A549 (cell line): ENCODE data around the gene OR12D2. TPM values are rescaled to one million over a fixed set of nuclear protein-coding genes. Genes with fewer than 3 reads are reported as not detected.
A peak's percentile ranks its signal among the peaks of the same experiment; 100 is the strongest.
"Not testable (repeated sequence)": the region's sequence is repeated elsewhere in the genome, so short reads cannot be mapped to it uniquely, and the experiment has no call there.

ENCODE experiments used
- ATAC-seq, 2 experiments: fragments of 200-7000 bp in 1 of 2; fragments of >200 bp in 1 of 2; cut with Nextera tagmentation in 1 of 2; cut with Tn5 transposase in 1 of 2; 3 replicates each; pipeline versions ENCODE4 v1.8.0 to v1.9.1; 2018 to 2020; ENCODE audit warnings: mild to moderate bottlenecking in 1 of 2, moderate library complexity in 1 of 2
- CTCF ChIA-PET: fragments of 300-600 bp; sonication (Branson Sonifier 250); formaldehyde crosslinking; extraction: SDS; loops from one replicate; lab custom pipeline; 2021; ENCODE audit warnings: antibody characterized with exemption, inconsistent platforms; lab: Yijun Ruan, JAX
- POLR2A ChIA-PET: fragments of 350-600 bp; formaldehyde crosslinking; extraction: SDS; loops from one replicate; lab custom pipeline; 2021; ENCODE audit warnings: antibody characterized with exemption, inconsistent platforms; lab: Yijun Ruan, JAX
- DNase-seq, 2 experiments: peaks; one replicate each; pipeline versions ENCODE4 v3.0.0 to v3.0.0-alpha.2; 2011 to 2016; ENCODE audit warnings: low read depth in 1 of 2, low spot score in 1 of 2
- FAIRE-seq: peaks from 2 replicates; lab custom pipeline; 2011; peaks lifted over from hg19 to GRCh38; lab: Jason Lieb, UNC
- H3K27ac ChIP-seq, 2 experiments: fragments of >200 bp; sonication (Bioruptor Twin); formaldehyde crosslinking; 3 replicates each; pipeline ENCODE4 v1.5.1; 2016 to 2017
- H3K4me1 ChIP-seq: fragments of >200 bp; sonication (Bioruptor Twin); formaldehyde crosslinking; 3 replicates; pipeline ENCODE4 v1.6.1; 2016
- H3K4me2 ChIP-seq: fragments of >200 bp; sonication (Bioruptor Twin); formaldehyde crosslinking; 3 replicates; pipeline ENCODE4 v1.6.1; 2016
- H3K4me3 ChIP-seq: fragments of >200 bp; sonication (Bioruptor Twin); formaldehyde crosslinking; 3 replicates; pipeline ENCODE4 v1.5.1; 2016
- H3K9me3 ChIP-seq: fragments of >200 bp; sonication (Bioruptor Twin); formaldehyde crosslinking; 3 replicates; pipeline ENCODE4 v1.6.1; 2016
- CEBPB ChIP-seq, 2 experiments: fragments of >200 bp in 1 of 2; sonication (Bioruptor Twin) in 1 of 2; formaldehyde crosslinking in 1 of 2; IDR thresholded peaks; 2 replicates each; pipeline ENCODE4 v1.6.1; 2012 to 2016
- ESRRA ChIP-seq: fragments of 150-350 bp; IDR thresholded peaks from 2 replicates; pipeline ENCODE4 v1.6.1; 2014; ENCODE audit warnings: mild to moderate bottlenecking, low read length, borderline replicate concordance
- FOSB ChIP-seq: fragments of 250-450 bp; sonication (Bioruptor Pico); IDR thresholded peaks from 2 replicates; pipeline ENCODE4 v1.5.0; 2020; ENCODE audit warnings: mild to moderate bottlenecking, moderate library complexity
- HDAC2 ChIP-seq: fragments of 200-600 bp; sonication (generic); IDR thresholded peaks from 2 replicates; pipeline ENCODE4 v1.6.1; 2016
- HEYL ChIP-seq: fragments of 250-450 bp; sonication (Bioruptor Pico); IDR thresholded peaks from 2 replicates; pipeline ENCODE4 v1.8.0; 2021; ENCODE audit warnings: mild to moderate bottlenecking, moderate library complexity
- HOXA7 ChIP-seq: fragments of 250-450 bp; sonication (Bioruptor Pico); IDR thresholded peaks from 2 replicates; pipeline ENCODE4 v1.5.0; 2020; ENCODE audit warnings: mild to moderate bottlenecking, moderate library complexity
- HOXB13 ChIP-seq: fragments of 250-450 bp; sonication (Bioruptor Pico); IDR thresholded peaks from 2 replicates; pipeline ENCODE4 v1.5.0; 2020; ENCODE audit warnings: low read depth, mild to moderate bottlenecking, moderate library complexity
- HOXB5 ChIP-seq: fragments of 250-450 bp; sonication (Bioruptor Pico); IDR thresholded peaks from 2 replicates; pipeline ENCODE4 v1.5.0; 2020; ENCODE audit warnings: mild to moderate bottlenecking, moderate library complexity
- JUN ChIP-seq, 2 experiments: fragments of >200 bp; sonication (Bioruptor Twin); formaldehyde crosslinking; IDR thresholded peaks; 2 replicates in 1 of 2; 3 replicates in 1 of 2; pipeline ENCODE4 v1.6.1; 2016 to 2017
- MAFK ChIP-seq: fragments of 450-650 bp; IDR thresholded peaks from 2 replicates; pipeline ENCODE4 v1.6.1; 2014; ENCODE audit not compliant: partially characterized antibody
- MAZ ChIP-seq: fragments of 150-350 bp; IDR thresholded peaks from 2 replicates; pipeline ENCODE4 v1.6.1; 2014; ENCODE audit warnings: antibody characterized with exemption, low read depth, low read length, borderline replicate concordance
- MYC ChIP-seq: IDR thresholded peaks from 2 replicates; pipeline ENCODE4 v1.6.1; 2012; ENCODE audit warnings: mild to moderate bottlenecking, inconsistent platforms, low read length, improper control_type of control experiment, borderline replicate concordance
- NFE2L2 ChIP-seq: fragments of 150-350 bp; conservative IDR thresholded peaks from 2 replicates; pipeline ENCODE4 v1.6.1; 2014; ENCODE audit warnings: low read length
- NR3C1 ChIP-seq: fragments of >200 bp; sonication (Bioruptor Twin); formaldehyde crosslinking; IDR thresholded peaks from 3 replicates; pipeline ENCODE4 v1.6.1; 2017
- POLR2A ChIP-seq: IDR thresholded peaks from 2 replicates; pipeline ENCODE4 v1.6.1; 2012; ENCODE audit warnings: mild to moderate bottlenecking, low read length
- POLR2AphosphoS2 ChIP-seq: conservative IDR thresholded peaks from 2 replicates; pipeline ENCODE4 v1.6.1; 2012; ENCODE audit warnings: low read length, improper control_type of control experiment, inconsistent platforms
- RAD21 ChIP-seq, 2 experiments: fragments of >200 bp in 1 of 2; sonication (Bioruptor Twin) in 1 of 2; formaldehyde crosslinking in 1 of 2; IDR thresholded peaks in 1 of 2; conservative IDR thresholded peaks in 1 of 2; 2 replicates in 1 of 2; 3 replicates in 1 of 2; pipeline ENCODE4 v1.6.1; 2012 to 2018; ENCODE audit warnings: inconsistent platforms in 1 of 2
- RARB ChIP-seq: fragments of 250-450 bp; sonication (Bioruptor Pico); IDR thresholded peaks from 2 replicates; pipeline ENCODE4 v1.8.0; 2021; ENCODE audit warnings: mild to moderate bottlenecking, moderate library complexity
- SMC3 ChIP-seq: fragments of >200 bp; sonication (Bioruptor Twin); formaldehyde crosslinking; IDR thresholded peaks from 3 replicates; pipeline ENCODE4 v1.6.1; 2018; ENCODE audit warnings: inconsistent platforms
- SREBF2 ChIP-seq: fragments of 450-650 bp; IDR thresholded peaks from 2 replicates; pipeline ENCODE4 v1.6.1; 2014; ENCODE audit warnings: mild to moderate bottlenecking, moderate library complexity
- TFCP2L1 ChIP-seq: fragments of 250-450 bp; sonication (Bioruptor Pico); IDR thresholded peaks from 2 replicates; pipeline ENCODE4 v1.5.0; 2021; ENCODE audit warnings: mild to moderate bottlenecking
- TP53 ChIP-seq: fragments of 250-450 bp; sonication (Bioruptor Pico); IDR thresholded peaks from 2 replicates; pipeline ENCODE4 v1.5.0; 2021; ENCODE audit warnings: mild to moderate bottlenecking, moderate library complexity
- ZFP36 ChIP-seq: fragments of 450-650 bp; IDR thresholded peaks from 2 replicates; pipeline ENCODE4 v1.6.1; 2014; ENCODE audit warnings: borderline replicate concordance; ENCODE audit not compliant: partially characterized antibody
- ZSCAN20 ChIP-seq: fragments of 250-450 bp; sonication (Bioruptor Pico); IDR thresholded peaks from 2 replicates; pipeline ENCODE4 v1.8.0; 2022; ENCODE audit warnings: mild to moderate bottlenecking, moderate library complexity
- WGBS: methylation state at CpG from one replicate; pipeline ENCODE4 v1.1.6; 2017; ENCODE audit errors: missing lambda C conversion rate; 5-methylcytosine and 5-hydroxymethylcytosine counted together
- polyA plus RNA-seq, 4 experiments: library from polyadenylated mRNA; depleted of rRNA in 3 of 4; stranded (reverse); fragments of >200 nt; fragmentation: RNase III in 1 of 4; extraction: RNeasy Plus Mini Kit Qiagen cat#74134 plus additional on column Dnase treatment in 1 of 4; gene quantifications; 2 replicates in 3 of 4; 3 replicates in 1 of 4; pipeline ENCODE4 v1.2.3, GENCODE V29; 2011 to 2017
- TF ChIP-seq, protein P1 (sequence below): fragments of 250-450 bp; sonication (Bioruptor Pico); IDR thresholded peaks from 2 replicates; pipeline ENCODE4 v1.5.0; 2021; ENCODE audit warnings: mild to moderate bottlenecking, moderate library complexity, borderline replicate concordance
- TF ChIP-seq, protein P2 (sequence below): fragments of 250-450 bp; sonication (Bioruptor Pico); IDR thresholded peaks from 2 replicates; pipeline ENCODE4 v1.5.0; 2020; ENCODE audit warnings: low read depth, mild to moderate bottlenecking, moderate library complexity
- TF ChIP-seq, protein P3 (sequence below): IDR thresholded peaks from 2 replicates; pipeline ENCODE4 v1.6.1; 2012
- TF ChIP-seq, protein P4 (sequence below): fragments of 150-350 bp; IDR thresholded peaks from 2 replicates; pipeline ENCODE4 v1.6.1; 2014; ENCODE audit warnings: low read depth, mild to moderate bottlenecking, low read length
- TF ChIP-seq, protein P5 (sequence below): fragments of >200 bp; sonication (Bioruptor Twin); formaldehyde crosslinking; IDR thresholded peaks from 2 replicates; pipeline ENCODE4 v1.6.1; 2016

OR12D2 gene
- polyA plus RNA-seq, 2 of the 4 experiments (the other 2 are of a cell fraction) = not detected

DNA sequence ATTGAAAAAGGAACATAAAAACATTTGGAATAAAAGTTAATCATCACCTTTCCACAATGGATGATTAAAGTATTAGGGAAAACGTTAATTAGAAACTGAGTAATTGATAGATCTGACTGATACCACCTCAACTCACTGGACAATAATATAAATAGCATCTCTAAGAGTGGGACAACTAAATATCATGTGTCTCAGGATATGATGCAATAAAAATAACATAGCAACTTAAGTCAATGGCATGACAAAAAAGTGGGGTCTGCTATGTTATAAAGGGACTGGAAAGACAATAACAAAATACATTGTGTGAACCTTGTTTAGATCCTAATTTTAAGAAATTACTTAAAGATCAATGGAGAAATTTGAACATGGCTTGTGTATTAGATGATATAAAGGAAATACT is 29.6 kb downstream of the OR12D2 start:
- DNase-seq (no peak), ATAC-seq (no peak), FAIRE-seq (no peak)
- POLR2A ChIA-PET = no interaction called here
- TF ChIP-seq NFE2L2 (no peak), SREBF2 (no peak), ZSCAN20 (CRISPR knock-in tag) (no peak), ESRRA (no peak), CEBPB (IDR thresholded peaks at IDR 0.05) (no peak)
- TF ChIP-seq, protein P1, sequence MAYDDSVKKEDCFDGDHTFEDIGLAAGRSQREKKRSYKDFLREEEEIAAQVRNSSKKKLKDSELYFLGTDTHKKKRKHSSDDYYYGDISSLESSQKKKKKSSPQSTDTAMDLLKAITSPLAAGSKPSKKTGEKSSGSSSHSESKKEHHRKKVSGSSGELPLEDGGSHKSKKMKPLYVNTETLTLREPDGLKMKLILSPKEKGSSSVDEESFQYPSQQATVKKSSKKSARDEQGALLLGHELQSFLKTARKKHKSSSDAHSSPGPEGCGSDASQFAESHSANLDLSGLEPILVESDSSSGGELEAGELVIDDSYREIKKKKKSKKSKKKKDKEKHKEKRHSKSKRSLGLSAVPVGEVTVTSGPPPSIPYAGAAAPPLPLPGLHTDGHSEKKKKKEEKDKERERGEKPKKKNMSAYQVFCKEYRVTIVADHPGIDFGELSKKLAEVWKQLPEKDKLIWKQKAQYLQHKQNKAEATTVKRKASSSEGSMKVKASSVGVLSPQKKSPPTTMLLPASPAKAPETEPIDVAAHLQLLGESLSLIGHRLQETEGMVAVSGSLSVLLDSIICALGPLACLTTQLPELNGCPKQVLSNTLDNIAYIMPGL (CRISPR knock-in tag) = no peak
- TF ChIP-seq, protein P2, sequence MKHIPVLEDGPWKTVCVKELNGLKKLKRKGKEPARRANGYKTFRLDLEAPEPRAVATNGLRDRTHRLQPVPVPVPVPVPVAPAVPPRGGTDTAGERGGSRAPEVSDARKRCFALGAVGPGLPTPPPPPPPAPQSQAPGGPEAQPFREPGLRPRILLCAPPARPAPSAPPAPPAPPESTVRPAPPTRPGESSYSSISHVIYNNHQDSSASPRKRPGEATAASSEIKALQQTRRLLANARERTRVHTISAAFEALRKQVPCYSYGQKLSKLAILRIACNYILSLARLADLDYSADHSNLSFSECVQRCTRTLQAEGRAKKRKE = no peak
- Histone ChIP-seq H3K4me1 (no peaks in the 10 kb centered on the region), H3K27ac (no peak overlapping the region), H3K9me3 (no peaks in the 10 kb centered on the region), H3K4me2 (no peak overlapping the region), H3K4me3 (no peak overlapping the region)
- CTCF ChIA-PET = no interaction called here
- WGBS = 0% methylated on average over 1 of the region's 1 CpG

DNA sequence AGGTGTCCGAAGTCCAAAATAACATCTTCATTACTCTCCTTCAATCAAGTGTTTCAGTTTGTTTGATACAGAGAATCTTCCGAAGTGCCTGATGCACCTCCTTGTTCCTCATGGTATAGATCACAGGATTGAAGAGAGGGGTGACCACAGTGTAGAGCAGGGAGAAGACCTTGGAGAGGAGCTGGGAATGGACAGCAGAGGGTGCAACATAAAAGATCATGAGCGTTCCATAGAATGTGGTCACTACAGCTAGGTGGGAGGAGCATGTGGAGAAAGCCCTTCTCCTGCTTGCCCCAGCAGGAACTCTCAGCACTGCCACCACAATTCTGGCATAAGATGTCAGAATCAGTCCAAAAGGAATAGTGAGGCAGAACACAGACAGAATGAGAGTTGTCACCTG is 31.2 kb downstream of the OR12D2 start:
- TF ChIP-seq HOXB13 (CRISPR knock-in tag) (no peak), JUN (IDR thresholded peaks at IDR 0.05) (no peak), HOXB5 (CRISPR knock-in tag) (no peak), CEBPB (IDR thresholded peaks at IDR 0.05) (no peak), HOXA7 (CRISPR knock-in tag) (no peak)
- TF ChIP-seq, protein P3, sequence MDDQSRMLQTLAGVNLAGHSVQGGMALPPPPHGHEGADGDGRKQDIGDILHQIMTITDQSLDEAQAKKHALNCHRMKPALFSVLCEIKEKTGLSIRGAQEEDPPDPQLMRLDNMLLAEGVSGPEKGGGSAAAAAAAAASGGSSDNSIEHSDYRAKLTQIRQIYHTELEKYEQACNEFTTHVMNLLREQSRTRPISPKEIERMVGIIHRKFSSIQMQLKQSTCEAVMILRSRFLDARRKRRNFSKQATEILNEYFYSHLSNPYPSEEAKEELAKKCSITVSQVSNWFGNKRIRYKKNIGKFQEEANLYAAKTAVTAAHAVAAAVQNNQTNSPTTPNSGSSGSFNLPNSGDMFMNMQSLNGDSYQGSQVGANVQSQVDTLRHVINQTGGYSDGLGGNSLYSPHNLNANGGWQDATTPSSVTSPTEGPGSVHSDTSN = no peak
- ATAC-seq (no peak), DNase-seq (peak in 1 of 2 experiments; percentile 3), FAIRE-seq (no peak)
- WGBS = 25% methylated on average over 3 of the region's 3 CpGs
- POLR2A ChIA-PET = no interaction called here
- CTCF ChIA-PET = no interaction called here
- Histone ChIP-seq H3K4me1 (no peaks in the 10 kb centered on the region), H3K4me3 (no peak overlapping the region), H3K27ac (no peak overlapping the region), H3K4me2 (no peak overlapping the region), H3K9me3 (no peaks in the 10 kb centered on the region)

DNA sequence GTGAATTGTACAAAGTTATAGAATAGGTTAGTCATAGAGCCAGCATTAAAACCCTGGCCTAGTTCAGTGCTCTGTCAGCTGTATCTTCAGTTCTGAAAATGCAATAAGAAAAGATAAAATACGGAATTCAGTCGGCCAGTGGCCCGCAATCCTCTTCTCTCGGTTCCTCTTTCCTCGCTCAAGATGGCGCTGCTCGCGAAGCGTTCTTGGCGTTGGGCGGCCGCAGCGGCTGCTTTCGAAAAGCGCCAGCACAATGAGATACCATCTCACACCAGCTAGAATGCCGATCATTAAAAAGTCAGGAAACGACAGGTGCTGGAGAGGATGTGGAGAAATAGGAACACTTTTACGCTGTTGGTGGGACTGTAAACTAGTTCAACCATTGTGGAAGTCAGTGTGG is 41.3 kb downstream of the OR12D2 start:
- H3K4me2 ChIP-seq, POLR2A ChIA-PET, ATAC-seq, H3K4me1 ChIP-seq, CTCF ChIA-PET, H3K27ac ChIP-seq, DNase-seq, H3K9me3 ChIP-seq, FAIRE-seq, H3K4me3 ChIP-seq: not testable (repeated sequence)
- 71% methylated on average over 18 of the region's 18 CpGs for WGBS

DNA sequence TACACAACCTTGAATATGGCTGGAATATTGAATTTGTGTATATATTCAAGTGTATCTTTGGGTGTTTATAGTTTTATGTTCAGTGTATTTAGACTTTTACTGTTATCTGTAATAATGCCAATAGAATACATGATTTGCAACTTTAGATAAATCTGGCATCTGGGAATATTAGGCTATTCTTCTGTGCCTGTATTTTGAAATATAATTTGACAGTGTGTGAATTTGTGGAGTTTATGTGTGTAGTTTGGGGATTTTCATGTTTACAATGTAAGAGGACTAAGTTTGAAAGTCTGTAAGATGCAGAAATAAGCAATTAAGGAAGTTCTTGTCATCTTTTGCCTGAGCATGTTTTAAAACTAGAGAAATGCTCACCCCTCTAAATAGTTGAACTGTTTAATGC is 43.6 kb downstream of the OR12D2 start, which contains the start of gene OR10C1:
TSS of gene OR10C1 (plus strand) at position 301 of the 400 bp plus-strand sequence. CDS start 710 bp downstream, outside the sequence.
- FAIRE-seq = no peak
- Histone ChIP-seq H3K27ac (no peak within 1 kb of the TSS), H3K4me1 (no peaks in the 10 kb centered on the region), H3K4me3 (no peak within 1 kb of the TSS), H3K9me3 (no peaks in the 10 kb centered on the region), H3K4me2 (no peak within 1 kb of the TSS)
- ChIA-PET POLR2A (no interaction called here), CTCF (no interaction called here)
- no peak for DNase-seq
- no peak for ATAC-seq
- TF ChIP-seq HOXB5 (CRISPR knock-in tag) (no peak), HEYL (CRISPR knock-in tag) (no peak), TFCP2L1 (no peak), RARB (no peak), MYC (no peak), MAFK (no peak), RAD21 (conservative IDR thresholded peaks at IDR 0.05 in 1 of 2, IDR thresholded peaks at IDR 0.05 in 1 of 2) (no peak), POLR2AphosphoS2 (no peak), NR3C1 (no peak), TP53 (no peak), ZFP36 (no peak), POLR2A (no peak), HDAC2 (no peak), MAZ (no peak), FOSB (CRISPR knock-in tag) (no peak), SMC3 (no peak)
- TF ChIP-seq, protein P4, sequence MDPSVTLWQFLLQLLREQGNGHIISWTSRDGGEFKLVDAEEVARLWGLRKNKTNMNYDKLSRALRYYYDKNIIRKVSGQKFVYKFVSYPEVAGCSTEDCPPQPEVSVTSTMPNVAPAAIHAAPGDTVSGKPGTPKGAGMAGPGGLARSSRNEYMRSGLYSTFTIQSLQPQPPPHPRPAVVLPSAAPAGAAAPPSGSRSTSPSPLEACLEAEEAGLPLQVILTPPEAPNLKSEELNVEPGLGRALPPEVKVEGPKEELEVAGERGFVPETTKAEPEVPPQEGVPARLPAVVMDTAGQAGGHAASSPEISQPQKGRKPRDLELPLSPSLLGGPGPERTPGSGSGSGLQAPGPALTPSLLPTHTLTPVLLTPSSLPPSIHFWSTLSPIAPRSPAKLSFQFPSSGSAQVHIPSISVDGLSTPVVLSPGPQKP = no peak
- TF ChIP-seq, protein P5, sequence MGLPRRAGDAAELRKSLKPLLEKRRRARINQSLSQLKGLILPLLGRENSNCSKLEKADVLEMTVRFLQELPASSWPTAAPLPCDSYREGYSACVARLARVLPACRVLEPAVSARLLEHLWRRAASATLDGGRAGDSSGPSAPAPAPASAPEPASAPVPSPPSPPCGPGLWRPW = no peak
